ENCODE measurements around the gene SCN4A. TPM values are rescaled to one million over a fixed set of nuclear protein-coding genes. Genes with fewer than 3 reads are reported as not detected.
"Not testable (repeated sequence)": the region's sequence is repeated elsewhere in the genome, so short reads cannot be mapped to it uniquely, and the experiment has no call there.

Gene SCN4A
- total RNA-seq, 1 donor: under 0.01 TPM

DNA sequence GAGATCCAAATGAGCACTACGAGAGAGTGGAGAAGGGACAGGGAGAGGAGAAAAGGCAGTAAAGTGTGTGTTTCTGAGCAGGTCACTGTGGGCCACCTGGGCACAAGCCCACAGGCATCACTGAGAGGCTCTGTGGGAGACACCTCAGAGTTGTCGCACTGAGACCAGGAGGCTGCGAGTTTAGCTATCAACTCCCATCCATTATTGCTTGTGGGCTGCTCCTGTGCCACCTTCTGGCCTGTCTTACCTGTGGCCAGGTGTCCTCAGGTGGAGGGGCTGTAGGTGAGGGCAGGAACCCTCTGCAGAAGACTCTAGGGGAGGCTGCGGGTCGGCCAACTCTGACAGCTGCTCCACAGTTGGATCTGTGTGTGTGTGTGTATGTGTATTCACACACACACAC, 22.9 kb upstream of the SCN4A start:
- no peaks in the 10 kb centered on the region for H3K9me3 ChIP-seq (ENCODE audit: low read depth, low read length)
- no peak overlapping the region for H3K4me3 ChIP-seq (ENCODE audit: low read length)
- peaks cover 8% of the 10 kb centered on the region for H3K27me3 ChIP-seq (ENCODE audit: insufficient read depth, low read length)
- H3K4me1 ChIP-seq (ENCODE audit: insufficient read depth, low read length): peaks cover 43% of the 10 kb centered on the region

DNA sequence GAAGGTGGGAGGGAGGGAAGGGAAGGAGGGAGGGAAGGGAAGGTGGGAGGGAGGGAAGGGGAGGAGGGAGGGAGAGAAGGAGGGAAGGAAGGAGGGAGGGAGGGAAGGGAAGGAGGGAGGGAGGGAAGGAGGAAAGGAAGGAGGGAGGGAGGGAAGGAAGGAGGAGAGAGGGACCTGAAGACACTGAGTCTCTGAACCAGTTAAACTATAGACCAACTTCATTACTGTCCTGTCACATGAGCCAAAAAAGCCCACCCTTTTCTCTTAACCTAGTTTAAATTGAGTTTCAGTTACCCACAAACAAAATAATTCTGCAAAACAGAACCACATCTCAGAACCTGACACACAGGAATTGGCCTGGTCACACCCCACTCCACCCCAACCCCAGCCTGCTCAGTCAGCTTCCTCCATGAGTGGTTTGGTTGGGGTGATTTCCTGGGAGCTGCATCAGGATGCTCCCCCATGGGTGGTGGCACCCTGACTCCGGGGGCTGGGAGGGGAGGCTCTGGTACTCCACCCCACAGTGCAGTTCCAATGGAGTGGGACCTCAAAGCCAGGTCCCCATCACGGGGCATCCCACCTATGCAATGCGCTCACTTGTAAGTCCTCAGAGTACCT, 20.8 kb upstream of the SCN4A start:
- Histone ChIP-seq H3K4me1 (ENCODE audit: insufficient read depth, low read length) (peaks cover 37% of the 10 kb centered on the region), H3K4me3 (ENCODE audit: low read length) (no peak overlapping the region), H3K27me3 (ENCODE audit: insufficient read depth, low read length) (peaks cover 8% of the 10 kb centered on the region), H3K9me3 (ENCODE audit: low read depth, low read length) (no peaks in the 10 kb centered on the region)

DNA sequence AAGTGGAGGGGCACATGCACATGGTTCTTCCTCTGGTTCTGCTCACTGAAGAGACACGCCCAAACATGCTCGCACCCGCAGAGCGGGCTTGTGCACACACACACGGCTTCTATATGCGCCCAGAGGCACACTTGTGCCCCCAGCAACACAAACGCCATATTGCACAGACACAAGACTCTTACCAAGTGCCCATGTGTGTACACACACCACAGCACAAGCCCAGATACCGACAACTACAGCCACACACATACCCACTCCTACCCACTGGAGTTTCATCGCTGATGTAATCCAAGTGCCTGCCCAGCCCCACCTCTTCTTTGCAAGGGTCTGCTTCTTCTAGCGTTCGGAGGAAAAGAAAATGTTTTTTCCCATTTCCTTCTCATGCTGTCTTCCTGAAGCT, 18.9 kb upstream of the SCN4A start:
- Histone ChIP-seq H3K27me3 (ENCODE audit: insufficient read depth, low read length) (no peaks in the 10 kb centered on the region), H3K4me1 (ENCODE audit: insufficient read depth, low read length) (peaks cover 25% of the 10 kb centered on the region), H3K9me3 (ENCODE audit: low read depth, low read length) (no peaks in the 10 kb centered on the region), H3K4me3 (ENCODE audit: low read length) (no peak overlapping the region)

DNA sequence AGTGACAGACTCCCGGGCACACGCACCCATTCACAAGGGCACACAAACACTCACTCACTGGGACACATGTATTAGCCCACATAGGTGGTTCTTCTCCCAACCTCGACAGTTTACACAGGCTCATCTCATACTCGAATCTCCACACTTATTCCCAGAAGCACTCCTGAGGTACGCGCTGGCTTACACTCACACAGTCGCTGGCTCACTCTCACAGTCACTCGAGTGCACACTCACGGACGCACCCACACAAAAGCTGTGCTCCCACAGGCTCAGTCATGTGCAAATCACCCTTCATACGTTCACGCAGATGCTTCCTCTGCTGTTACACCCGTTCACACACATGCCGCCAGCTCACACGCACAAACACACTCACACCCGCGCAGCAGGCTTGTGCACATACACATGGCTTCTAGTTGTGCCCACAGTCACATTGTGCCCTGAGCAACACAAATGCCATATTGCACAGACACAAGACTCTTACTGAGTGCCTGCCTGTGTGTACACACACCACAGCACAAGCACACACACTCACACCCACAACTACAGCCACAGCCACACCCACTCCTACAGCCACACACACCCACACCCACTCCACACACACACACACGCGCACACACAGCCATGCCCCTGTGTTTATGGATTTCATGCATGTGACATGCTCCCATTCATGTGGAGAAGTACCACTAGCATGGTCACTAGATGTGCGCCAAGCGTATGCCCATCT, 17.1 kb upstream of the SCN4A start:
- no peaks in the 10 kb centered on the region for H3K27me3 ChIP-seq (ENCODE audit: insufficient read depth, low read length)
- no peaks in the 10 kb centered on the region for H3K9me3 ChIP-seq (ENCODE audit: low read depth, low read length)
- H3K4me3 ChIP-seq (ENCODE audit: low read length): no peak overlapping the region
- H3K4me1 ChIP-seq (ENCODE audit: insufficient read depth, low read length): peaks cover 38% of the 10 kb centered on the region

DNA sequence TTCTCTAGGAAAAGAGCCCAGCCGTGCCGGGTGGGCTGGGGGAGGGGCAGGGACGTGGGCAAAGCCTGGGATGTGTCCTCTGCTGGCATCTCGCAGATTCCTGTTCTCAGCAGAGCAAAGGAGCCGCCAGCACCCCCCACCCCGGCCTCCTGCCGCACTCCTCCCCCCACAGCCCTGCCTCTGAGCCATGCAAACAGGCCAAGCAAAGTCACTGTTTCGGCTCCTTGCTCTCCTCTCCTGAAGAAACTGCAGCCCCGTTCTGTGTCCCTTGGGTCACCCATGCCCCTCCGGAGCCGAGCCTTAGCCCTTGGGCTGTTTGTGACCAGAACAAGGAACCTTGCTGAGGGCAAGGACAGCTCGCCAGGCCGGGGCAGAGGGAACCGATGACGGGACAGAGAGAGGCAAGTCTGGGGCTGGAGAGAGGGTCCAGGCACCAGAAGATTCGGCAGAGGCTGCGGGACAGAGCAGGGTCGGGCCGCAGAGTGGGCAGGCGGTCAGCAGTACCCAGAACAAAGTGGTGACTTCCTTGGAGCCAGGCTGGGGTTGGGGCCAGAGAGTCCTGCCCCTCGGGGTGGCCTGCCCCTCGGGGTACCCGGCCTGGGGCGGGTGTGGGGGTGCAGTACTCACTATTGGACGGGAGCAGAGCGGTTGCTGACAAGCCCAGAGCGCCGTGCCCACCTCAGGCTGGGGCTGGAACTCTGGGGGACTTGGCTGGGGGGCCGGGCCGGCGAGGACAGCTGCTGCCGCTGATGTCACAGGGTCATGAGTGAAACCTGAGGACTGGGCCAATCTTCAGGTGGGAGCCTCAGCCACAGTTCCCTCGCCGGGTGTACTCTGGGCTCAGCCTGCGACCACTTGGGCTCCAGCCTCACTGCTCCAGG, 16.3 kb upstream of the SCN4A start:
- no peaks in the 10 kb centered on the region for H3K9me3 ChIP-seq (ENCODE audit: low read depth, low read length)
- no peak overlapping the region for H3K4me3 ChIP-seq (ENCODE audit: low read length)
- H3K27me3 ChIP-seq (ENCODE audit: insufficient read depth, low read length): no peaks in the 10 kb centered on the region
- peaks cover 45% of the 10 kb centered on the region for H3K4me1 ChIP-seq (ENCODE audit: insufficient read depth, low read length)

DNA sequence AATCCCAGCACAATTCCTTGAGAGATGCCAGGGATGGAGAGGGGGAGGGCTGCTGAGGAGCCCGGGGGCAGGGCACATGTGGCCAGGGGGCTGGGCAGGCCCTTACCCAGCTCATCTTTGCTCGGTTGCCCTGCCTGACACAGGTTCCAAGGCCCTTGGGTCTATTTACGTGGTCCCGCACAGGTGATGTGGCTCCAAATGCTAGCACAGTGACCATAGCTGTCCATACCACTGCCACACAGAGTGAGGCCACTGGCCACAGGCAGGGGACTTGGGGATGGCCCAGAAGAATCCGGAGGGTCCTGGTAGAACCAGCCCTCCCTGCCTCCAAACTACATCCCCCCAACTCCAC, 15.4 kb upstream of the SCN4A start:
- Histone ChIP-seq H3K4me1 (ENCODE audit: insufficient read depth, low read length) (peaks cover 47% of the 10 kb centered on the region), H3K9me3 (ENCODE audit: low read depth, low read length) (no peaks in the 10 kb centered on the region), H3K27me3 (ENCODE audit: insufficient read depth, low read length) (no peaks in the 10 kb centered on the region), H3K4me3 (ENCODE audit: low read length) (no peak overlapping the region)

DNA sequence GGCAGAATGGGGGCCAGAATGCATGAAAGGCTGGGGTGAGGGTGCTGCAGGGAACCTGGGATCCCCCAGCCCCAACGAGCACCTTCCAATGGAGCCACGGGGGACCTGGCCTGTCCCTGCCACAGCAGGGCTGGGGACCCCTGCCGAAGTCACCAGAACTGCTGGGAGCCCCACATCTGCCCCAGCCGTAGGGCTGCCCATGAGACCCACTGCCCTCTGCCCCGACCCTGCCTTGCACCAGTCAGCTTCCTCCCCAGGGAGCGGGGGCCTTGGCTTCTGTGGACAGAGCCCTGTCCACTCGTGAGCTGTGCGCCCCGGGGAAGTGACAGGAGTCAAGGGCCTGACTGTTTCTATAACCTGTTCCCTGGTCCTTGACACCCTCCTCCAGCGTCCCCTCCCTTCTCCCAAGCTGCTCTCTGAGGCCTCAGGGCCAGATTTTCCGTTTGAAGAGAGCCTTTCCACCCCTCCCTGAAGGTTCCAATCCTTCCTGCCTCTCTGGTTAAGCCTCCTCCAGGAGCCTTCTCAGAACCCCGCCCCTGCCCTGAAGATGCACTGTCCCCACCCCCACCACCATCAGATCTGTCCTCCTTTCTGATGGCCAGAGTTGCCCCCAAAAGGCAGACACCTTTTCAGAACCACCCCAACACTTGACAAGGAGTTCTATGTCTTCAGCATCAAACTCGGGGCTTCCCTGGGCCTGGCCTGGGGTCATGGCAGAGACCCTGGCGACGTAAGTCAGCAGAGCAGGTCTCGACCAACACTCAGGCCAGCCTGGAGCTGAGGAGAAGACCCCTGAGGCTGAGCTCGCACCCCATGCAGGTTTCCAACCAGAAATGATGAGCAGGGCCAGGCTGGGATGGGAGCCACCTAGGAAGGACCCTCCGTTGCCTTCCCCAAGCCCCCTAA, 14.8 kb upstream of the SCN4A start:
- Histone ChIP-seq H3K9me3 (ENCODE audit: low read depth, low read length) (no peaks in the 10 kb centered on the region), H3K27me3 (ENCODE audit: insufficient read depth, low read length) (no peaks in the 10 kb centered on the region), H3K4me3 (ENCODE audit: low read length) (no peak overlapping the region), H3K4me1 (ENCODE audit: insufficient read depth, low read length) (peaks cover 45% of the 10 kb centered on the region)

DNA sequence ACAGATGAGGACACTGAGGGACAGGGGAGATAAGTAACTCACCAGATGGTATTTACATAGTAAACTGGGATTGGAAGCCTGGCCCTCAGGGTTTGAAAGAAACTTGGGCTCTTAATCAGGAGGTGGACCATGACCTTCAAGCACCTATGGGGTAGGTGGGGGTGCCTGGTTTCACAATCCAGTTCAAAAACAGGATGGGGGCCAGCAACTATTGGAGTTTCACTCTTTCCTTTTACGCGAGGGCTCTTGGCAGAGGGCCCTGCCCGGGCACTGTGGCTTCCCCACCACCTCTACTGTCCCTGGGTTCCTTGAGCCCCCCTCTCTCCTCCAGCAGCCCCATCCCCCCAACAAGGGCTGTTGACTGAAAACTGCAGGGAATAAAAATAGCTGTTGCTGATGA, 14.1 kb upstream of the SCN4A start:
- Histone ChIP-seq H3K9me3 (ENCODE audit: low read depth, low read length) (no peaks in the 10 kb centered on the region), H3K4me1 (ENCODE audit: insufficient read depth, low read length) (peaks cover 45% of the 10 kb centered on the region), H3K4me3 (ENCODE audit: low read length) (no peak overlapping the region), H3K27me3 (ENCODE audit: insufficient read depth, low read length) (no peaks in the 10 kb centered on the region)

DNA sequence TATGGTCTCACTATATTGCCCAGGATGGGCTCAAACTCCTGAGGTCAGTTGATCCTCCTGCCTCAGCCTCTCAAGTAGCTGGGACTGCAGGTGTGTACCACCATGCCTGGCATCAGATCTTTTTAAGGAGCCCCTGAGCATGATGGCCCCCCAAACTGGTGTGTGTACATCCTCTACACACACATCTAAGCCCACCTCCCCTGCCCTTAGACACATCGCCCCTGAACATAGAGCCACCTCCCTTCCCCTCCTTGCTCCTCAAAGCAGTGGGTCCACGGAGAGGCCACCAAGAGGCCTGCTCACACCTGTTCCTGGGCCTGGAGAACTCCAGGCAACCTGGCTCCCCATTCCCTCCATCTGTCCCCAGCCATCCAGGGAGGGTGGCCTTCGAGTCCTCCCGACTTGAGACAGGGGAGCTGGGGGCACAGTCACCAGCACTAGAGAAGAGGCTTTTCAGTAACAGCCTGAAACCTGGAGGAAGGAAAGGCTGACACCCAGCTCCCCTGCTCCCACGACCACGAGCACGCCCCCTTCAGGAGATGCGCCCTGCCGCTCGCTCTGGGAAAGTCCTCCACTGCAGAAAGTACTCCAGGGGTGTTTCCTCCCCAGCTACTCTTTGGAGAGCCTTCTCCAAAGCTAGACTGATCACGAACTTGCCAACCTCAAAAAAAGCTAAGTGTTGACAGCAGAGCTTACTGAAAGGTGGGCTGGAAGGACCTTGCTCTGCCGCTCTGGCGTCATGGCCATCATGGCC, 12.8 kb upstream of the SCN4A start:
- Histone ChIP-seq H3K9me3 (ENCODE audit: low read depth, low read length) (no peaks in the 10 kb centered on the region), H3K4me1 (ENCODE audit: insufficient read depth, low read length) (peaks cover 42% of the 10 kb centered on the region), H3K4me3 (ENCODE audit: low read length) (no peak overlapping the region), H3K27me3 (ENCODE audit: insufficient read depth, low read length) (no peaks in the 10 kb centered on the region)

DNA sequence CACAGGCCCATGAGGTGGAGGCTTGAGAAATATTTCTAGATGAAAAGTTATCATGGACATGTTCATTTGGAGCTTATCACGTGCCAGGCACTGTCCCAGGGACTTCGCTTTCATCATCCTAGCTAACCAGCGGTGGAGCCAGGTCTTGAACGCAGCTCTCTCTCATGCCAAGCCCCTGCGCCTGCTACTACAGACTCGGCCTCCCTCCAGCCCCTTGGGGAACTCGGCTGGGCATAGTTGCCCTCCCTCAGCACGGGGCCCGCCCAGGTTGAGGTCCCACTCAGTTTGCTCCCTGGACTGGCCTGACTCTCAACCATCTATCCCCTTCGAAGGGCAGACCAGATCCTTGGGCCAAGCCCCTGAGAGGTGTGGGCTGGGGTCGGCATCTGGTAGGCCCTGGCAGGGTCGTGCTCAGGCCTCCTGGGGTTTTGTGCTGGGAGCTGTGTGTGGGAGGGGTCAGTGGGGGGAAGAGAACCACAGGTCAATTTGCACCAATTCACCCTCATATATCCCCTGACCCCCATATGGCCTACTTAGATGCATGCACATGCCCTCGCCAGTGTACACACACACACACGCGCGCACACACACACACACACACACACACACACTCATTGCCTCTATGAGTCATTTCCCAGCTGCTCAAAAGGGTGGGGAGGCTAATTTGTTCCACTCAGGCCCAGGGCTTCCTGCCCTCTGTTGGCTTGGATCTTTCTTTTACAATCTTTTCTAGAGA, 12.1 kb upstream of the SCN4A start:
- Histone ChIP-seq H3K9me3 (ENCODE audit: low read depth, low read length) (no peaks in the 10 kb centered on the region), H3K27me3 (ENCODE audit: insufficient read depth, low read length) (no peaks in the 10 kb centered on the region), H3K4me3 (ENCODE audit: low read length) (no peak overlapping the region), H3K4me1 (ENCODE audit: insufficient read depth, low read length) (peaks cover 34% of the 10 kb centered on the region)

DNA sequence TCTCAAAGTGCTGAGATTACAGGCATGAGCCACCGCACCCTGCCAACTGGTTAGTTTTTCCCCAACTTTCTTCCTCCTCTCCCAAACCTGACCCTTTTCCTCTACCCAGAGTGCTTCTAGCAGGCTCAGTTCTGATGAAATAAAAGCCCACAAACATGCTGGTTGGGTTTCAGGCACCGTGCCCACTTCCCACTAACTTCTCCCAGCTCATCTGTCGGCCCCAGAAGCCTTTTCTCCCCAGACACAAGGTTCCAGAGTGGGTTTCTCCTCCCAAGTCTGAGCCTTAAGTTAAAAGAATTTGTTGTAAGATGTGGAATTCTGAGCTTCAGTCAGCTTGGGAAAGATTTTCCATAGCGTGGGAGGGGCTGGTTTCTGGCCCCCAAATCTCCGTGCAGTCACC, 11.5 kb upstream of the SCN4A start:
- Histone ChIP-seq H3K4me1 (ENCODE audit: insufficient read depth, low read length) (peaks cover 33% of the 10 kb centered on the region), H3K9me3 (ENCODE audit: low read depth, low read length) (no peaks in the 10 kb centered on the region), H3K4me3 (ENCODE audit: low read length) (no peak overlapping the region)

DNA sequence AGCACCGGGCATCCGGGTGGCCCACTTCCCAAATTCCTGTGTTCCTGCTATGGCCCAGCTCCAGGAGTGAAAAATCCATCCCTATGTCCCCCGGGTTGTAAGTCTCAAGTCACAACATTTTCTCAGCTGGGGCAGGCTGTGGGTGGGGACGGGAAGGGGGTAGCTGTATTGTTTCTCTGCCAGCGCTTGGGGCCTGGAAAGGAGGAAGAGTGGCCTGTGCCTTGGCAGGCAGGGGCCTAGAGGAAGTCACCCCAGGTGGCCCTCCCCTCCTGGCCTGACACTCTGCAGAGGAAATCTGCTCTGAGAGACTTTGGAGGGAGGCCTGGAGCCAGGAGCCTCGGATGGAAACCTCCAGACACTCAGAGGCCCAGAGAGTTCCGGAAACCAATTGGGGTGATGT, 10.6 kb upstream of the SCN4A start:
- Histone ChIP-seq H3K9me3 (ENCODE audit: low read depth, low read length) (no peaks in the 10 kb centered on the region), H3K4me1 (ENCODE audit: insufficient read depth, low read length) (peaks cover 33% of the 10 kb centered on the region), H3K4me3 (ENCODE audit: low read length) (no peak overlapping the region), H3K27me3 (ENCODE audit: insufficient read depth, low read length) (no peaks in the 10 kb centered on the region)

More for the DNA sequence above, 11.5 kb upstream of the SCN4A start:
- H3K27me3 ChIP-seq (ENCODE audit: insufficient read depth, low read length): no peaks in the 10 kb centered on the region

DNA sequence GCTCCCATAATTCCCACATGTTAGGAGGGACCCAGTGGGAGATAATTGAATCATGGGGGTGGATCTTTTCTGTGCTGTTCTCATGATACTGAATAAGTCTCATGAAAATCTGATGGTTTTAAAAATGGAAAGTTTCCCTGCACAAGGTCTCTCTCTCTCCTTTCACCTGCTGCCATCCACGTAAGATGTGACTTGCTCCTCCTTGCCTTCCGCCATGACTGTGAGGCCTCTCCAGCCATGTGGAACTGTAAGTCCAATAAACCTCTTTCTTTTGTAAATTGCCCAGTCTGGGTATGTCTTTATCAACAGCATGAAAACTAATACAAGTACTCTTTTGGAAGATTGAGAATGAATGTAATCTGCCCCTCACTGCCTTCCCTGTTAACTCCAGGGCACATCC, 9.9 kb upstream of the SCN4A start:
- H3K4me1 ChIP-seq (ENCODE audit: insufficient read depth, low read length): peaks cover 33% of the 10 kb centered on the region
- not testable (repeated sequence) for H3K27me3 ChIP-seq (ENCODE audit: insufficient read depth, low read length); H3K4me3 ChIP-seq (ENCODE audit: low read length); H3K9me3 ChIP-seq (ENCODE audit: low read depth, low read length)

All from mononuclear cell (primary cell).